K562 (cell line): ENCODE measurements around the gene SERHL2. TPM values are rescaled to one million over a fixed set of nuclear protein-coding genes. Genes with fewer than 3 reads are reported as not detected.

Source experiments
- GATAD2A ChIP-seq: fragments of 450-650 bp; IDR thresholded peaks from 2 replicates; pipeline ENCODE4 v1.6.1; 2017
- GTF2F1 ChIP-seq: IDR thresholded peaks from 2 replicates; pipeline ENCODE4 v1.6.1; 2011; ENCODE audit warnings: low read depth, low read length, improper control_type of control experiment
- polyA plus RNA-seq, 8 experiments: library from polyadenylated mRNA; depleted of rRNA in 4 of 8; stranded (reverse) in 5 of 8; unstranded in 3 of 8; fragments of >200 nt; fragmentation: Nextera tagmentation in 2 of 8; fragmentation: Illumina TruSeq in 1 of 8; extraction: Ambion mirVana in 2 of 8; extraction: Trizol in 1 of 8; gene quantifications; 2 replicates each; pipeline versions ENCODE4 v1.2.1 to v1.2.3, GENCODE V29; 2011 to 2014; ENCODE audit warnings: inconsistent platforms in 1 of 8, missing spikeins in 1 of 8
- total RNA-seq, 7 experiments: library from RNA; depleted of rRNA in 6 of 7; stranded (reverse); fragments of >200 nt in 6 of 7; fragmentation: Illumina TruSeq in 2 of 7; extraction: Trizol in 2 of 7; gene quantifications; 2 replicates each; pipeline versions ENCODE4 v1.2.1 to v1.2.3, GENCODE V29; 2011 to 2021; ENCODE audit warnings: low replicate concordance in 1 of 7
- TF ChIP-seq, protein P1 (sequence below): fragments of 250-450 bp; sonication (Bioruptor Pico); IDR thresholded peaks from 2 replicates; pipeline ENCODE4 v1.5.0; 2022; ENCODE audit warnings: mild to moderate bottlenecking
- TF ChIP-seq, protein P2 (sequence below): fragments of 450-650 bp; IDR thresholded peaks from 2 replicates; pipeline ENCODE4 v1.6.1; 2016; ENCODE audit warnings: antibody characterized with exemption
- TF ChIP-seq, protein P3 (sequence below): IDR thresholded peaks from 2 replicates; pipeline ENCODE4 v1.6.1; 2011; ENCODE audit warnings: borderline replicate concordance, low read depth, mild to moderate bottlenecking, moderate library complexity, low read length; ENCODE audit not compliant: insufficient read depth, poor library complexity, severe bottlenecking
- TF ChIP-seq, protein P4 (sequence below): fragments of 250-450 bp; sonication (Bioruptor Pico); IDR thresholded peaks from 2 replicates; pipeline ENCODE4 v1.8.0; 2022; ENCODE audit warnings: moderate library complexity, mild to moderate bottlenecking, inconsistent platforms
- TF ChIP-seq, protein P5 (sequence below): fragments of 450-650 bp; IDR thresholded peaks from 2 replicates; pipeline ENCODE4 v1.6.1; 2018; ENCODE audit not compliant: partially characterized antibody
- TF ChIP-seq, protein P6 (sequence below), 3 experiments: IDR thresholded peaks in 2 of 3; conservative IDR thresholded peaks in 1 of 3; 2 replicates each; pipeline ENCODE4 v1.5.1; 2011 to 2012; ENCODE audit warnings: low read length in 3 of 3, mild to moderate bottlenecking in 3 of 3, control low read depth in 2 of 3, improper control_type of control experiment in 1 of 3, inconsistent platforms in 1 of 3, low read depth in 1 of 3, mixed read lengths in 1 of 3, moderate library complexity in 1 of 3; ENCODE audit not compliant: insufficient read depth in 2 of 3

Gene SERHL2
- total and polyA plus RNA-seq, 9 of the 15 experiments (the other 6 are each of a cell fraction or from before 2014, with no cell fraction given): 19.9 to 62.6 (median 25.2) TPM

DNA sequence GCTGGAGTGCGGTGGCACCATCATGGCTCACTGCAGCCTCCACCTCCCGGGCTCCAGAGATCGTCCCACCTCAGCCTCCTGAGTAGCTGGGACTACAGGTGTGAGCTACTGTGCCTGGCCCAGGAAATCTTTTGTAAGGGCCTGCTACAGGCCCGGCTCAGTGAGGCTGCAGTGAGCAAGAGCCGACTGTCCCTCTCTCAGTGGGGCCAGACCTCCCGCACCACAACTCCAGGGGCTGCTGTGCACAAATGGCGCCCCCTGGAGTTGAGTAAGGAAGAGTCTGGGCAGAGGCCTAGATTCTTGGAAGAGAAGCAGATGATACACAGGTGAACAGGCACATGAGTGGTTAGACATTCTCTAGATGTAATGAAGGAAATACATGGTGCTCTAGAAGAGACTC, 7.0 kb downstream of the SERHL2 start (continued):
- TF ChIP-seq, protein P1, sequence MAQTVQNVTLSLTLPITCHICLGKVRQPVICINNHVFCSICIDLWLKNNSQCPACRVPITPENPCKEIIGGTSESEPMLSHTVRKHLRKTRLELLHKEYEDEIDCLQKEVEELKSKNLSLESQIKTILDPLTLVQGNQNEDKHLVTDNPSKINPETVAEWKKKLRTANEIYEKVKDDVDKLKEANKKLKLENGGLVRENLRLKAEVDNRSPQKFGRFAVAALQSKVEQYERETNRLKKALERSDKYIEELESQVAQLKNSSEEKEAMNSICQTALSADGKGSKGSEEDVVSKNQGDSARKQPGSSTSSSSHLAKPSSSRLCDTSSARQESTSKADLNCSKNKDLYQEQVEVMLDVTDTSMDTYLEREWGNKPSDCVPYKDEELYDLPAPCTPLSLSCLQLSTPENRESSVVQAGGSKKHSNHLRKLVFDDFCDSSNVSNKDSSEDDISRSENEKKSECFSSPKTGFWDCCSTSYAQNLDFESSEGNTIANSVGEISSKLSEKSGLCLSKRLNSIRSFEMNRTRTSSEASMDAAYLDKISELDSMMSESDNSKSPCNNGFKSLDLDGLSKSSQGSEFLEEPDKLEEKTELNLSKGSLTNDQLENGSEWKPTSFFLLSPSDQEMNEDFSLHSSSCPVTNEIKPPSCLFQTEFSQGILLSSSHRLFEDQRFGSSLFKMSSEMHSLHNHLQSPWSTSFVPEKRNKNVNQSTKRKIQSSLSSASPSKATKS (CRISPR knock-in tag): no peak
- TF ChIP-seq GTF2F1 (no peak), GATAD2A (no peak)
- TF ChIP-seq, protein P2, sequence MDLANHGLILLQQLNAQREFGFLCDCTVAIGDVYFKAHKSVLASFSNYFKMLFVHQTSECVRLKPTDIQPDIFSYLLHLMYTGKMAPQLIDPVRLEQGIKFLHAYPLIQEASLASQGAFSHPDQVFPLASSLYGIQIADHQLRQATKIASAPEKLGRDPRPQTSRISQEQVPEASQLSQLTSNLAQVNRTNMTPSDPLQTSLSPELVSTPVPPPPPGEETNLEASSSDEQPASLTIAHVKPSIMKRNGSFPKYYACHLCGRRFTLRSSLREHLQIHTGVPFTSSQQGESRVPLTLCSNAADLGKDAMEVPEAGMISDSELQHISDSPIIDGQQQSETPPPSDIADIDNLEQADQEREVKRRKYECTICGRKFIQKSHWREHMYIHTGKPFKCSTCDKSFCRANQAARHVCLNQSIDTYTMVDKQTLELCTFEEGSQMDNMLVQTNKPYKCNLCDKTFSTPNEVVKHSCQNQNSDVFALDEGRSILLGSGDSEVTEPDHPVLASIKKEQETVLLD: no peak
- TF ChIP-seq, protein P3, sequence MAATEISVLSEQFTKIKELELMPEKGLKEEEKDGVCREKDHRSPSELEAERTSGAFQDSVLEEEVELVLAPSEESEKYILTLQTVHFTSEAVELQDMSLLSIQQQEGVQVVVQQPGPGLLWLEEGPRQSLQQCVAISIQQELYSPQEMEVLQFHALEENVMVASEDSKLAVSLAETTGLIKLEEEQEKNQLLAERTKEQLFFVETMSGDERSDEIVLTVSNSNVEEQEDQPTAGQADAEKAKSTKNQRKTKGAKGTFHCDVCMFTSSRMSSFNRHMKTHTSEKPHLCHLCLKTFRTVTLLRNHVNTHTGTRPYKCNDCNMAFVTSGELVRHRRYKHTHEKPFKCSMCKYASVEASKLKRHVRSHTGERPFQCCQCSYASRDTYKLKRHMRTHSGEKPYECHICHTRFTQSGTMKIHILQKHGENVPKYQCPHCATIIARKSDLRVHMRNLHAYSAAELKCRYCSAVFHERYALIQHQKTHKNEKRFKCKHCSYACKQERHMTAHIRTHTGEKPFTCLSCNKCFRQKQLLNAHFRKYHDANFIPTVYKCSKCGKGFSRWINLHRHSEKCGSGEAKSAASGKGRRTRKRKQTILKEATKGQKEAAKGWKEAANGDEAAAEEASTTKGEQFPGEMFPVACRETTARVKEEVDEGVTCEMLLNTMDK: peak; percentile 43
- TF ChIP-seq, protein P4, sequence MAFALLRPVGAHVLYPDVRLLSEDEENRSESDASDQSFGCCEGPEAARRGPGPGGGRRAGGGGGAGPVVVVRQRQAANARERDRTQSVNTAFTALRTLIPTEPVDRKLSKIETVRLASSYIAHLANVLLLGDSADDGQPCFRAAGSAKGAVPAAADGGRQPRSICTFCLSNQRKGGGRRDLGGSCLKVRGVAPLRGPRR (CRISPR knock-in tag): no peak
- TF ChIP-seq, protein P5, sequence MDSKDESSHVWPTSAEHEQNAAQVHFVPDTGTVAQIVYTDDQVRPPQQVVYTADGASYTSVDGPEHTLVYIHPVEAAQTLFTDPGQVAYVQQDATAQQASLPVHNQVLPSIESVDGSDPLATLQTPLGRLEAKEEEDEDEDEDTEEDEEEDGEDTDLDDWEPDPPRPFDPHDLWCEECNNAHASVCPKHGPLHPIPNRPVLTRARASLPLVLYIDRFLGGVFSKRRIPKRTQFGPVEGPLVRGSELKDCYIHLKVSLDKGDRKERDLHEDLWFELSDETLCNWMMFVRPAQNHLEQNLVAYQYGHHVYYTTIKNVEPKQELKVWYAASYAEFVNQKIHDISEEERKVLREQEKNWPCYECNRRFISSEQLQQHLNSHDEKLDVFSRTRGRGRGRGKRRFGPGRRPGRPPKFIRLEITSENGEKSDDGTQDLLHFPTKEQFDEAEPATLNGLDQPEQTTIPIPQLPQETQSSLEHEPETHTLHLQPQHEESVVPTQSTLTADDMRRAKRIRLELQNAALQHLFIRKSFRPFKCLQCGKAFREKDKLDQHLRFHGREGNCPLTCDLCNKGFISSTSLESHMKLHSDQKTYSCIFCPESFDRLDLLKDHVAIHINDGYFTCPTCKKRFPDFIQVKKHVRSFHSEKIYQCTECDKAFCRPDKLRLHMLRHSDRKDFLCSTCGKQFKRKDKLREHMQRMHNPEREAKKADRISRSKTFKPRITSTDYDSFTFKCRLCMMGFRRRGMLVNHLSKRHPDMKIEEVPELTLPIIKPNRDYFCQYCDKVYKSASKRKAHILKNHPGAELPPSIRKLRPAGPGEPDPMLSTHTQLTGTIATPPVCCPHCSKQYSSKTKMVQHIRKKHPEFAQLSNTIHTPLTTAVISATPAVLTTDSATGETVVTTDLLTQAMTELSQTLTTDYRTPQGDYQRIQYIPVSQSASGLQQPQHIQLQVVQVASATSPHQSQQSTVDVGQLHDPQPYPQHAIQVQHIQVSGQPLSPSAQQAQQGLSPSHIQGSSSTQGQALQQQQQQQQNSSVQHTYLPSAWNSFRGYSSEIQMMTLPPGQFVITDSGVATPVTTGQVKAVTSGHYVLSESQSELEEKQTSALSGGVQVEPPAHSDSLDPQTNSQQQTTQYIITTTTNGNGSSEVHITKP: no peak
- TF ChIP-seq, protein P6, sequence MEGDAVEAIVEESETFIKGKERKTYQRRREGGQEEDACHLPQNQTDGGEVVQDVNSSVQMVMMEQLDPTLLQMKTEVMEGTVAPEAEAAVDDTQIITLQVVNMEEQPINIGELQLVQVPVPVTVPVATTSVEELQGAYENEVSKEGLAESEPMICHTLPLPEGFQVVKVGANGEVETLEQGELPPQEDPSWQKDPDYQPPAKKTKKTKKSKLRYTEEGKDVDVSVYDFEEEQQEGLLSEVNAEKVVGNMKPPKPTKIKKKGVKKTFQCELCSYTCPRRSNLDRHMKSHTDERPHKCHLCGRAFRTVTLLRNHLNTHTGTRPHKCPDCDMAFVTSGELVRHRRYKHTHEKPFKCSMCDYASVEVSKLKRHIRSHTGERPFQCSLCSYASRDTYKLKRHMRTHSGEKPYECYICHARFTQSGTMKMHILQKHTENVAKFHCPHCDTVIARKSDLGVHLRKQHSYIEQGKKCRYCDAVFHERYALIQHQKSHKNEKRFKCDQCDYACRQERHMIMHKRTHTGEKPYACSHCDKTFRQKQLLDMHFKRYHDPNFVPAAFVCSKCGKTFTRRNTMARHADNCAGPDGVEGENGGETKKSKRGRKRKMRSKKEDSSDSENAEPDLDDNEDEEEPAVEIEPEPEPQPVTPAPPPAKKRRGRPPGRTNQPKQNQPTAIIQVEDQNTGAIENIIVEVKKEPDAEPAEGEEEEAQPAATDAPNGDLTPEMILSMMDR (IDR thresholded peaks at IDR 0.05 in 2 of 3, conservative IDR thresholded peaks at IDR 0.05 in 1 of 3; ENCODE audit: insufficient read depth in 2 of 3, low read depth in 1 of 3, low read length in 3 of 3): peak; percentile 66 to 78 (median 73)
